ENCODE results near the gene GRHPR.

GRCh38 chr9:37390759-37391158, 31.7 kb upstream of the GRHPR start:
- TF ChIP-seq CTCF (IDR thresholded peaks at IDR 0.05) (peak; percentile 22; the same call in 1 of the 3 replicates), HOXA7 (CRISPR knock-in tag; IDR thresholded peaks at IDR 0.05) (no peak), MAZ (IDR thresholded peaks at IDR 0.05; ENCODE audit: borderline replicate concordance, low read depth, low read length) (no peak), POLR2A (IDR thresholded peaks at IDR 0.05; ENCODE audit: low read length) (no peak)

All from A549 (cell line).